Body of pancreas (tissue), 4 donors: ENCODE measurements around the gene KLHL18. TPM values are rescaled to one million over a fixed set of nuclear protein-coding genes. Genes with fewer than 3 reads are reported as not detected.
A peak's percentile ranks its signal among the peaks of the same experiment; 100 is the strongest.
"Not testable (repeated sequence)": the region's sequence is repeated elsewhere in the genome, so short reads cannot be mapped to it uniquely, and the experiment has no call there.

Experiments
- ATAC-seq: fragments of 150-250 bp; one replicate; pipeline ENCODE4 v1.9.1; 2016
- DNase-seq, 4 donors: peaks; one replicate each; pipeline ENCODE4 v3.0.0-alpha.2; 2019
- H3K27ac ChIP-seq, 4 donors: fragments of 200-600 bp; sonication (generic); 1 replicate in 3 of 4; 2 replicates in 1 of 4; pipeline versions ENCODE4 v1.5.1 to v1.6.1; 2016 to 2019; ENCODE audit warnings: mild to moderate bottlenecking in 1 of 4, mixed read lengths in 1 of 4, moderate library complexity in 1 of 4
- H3K27me3 ChIP-seq, 2 donors: fragments of 200-600 bp; sonication (generic); one replicate each; pipeline ENCODE4 v1.6.0; 2016; ENCODE audit warnings: mild to moderate bottlenecking in 1 of 2
- H3K36me3 ChIP-seq, 2 donors: fragments of 200-600 bp; sonication (generic); replicated peaks in 1 of 2; 2 replicates each; pipeline ENCODE4 v1.5.1; 2016; ENCODE audit warnings: low read depth in 2 of 2; ENCODE audit not compliant: insufficient read depth in 1 of 2
- H3K4me1 ChIP-seq: fragments of 200-600 bp; sonication (generic); one replicate; pipeline ENCODE4 v1.6.0; 2016
- H3K4me3 ChIP-seq, 2 donors: fragments of 200-600 bp; sonication (generic); 1 replicate in 1 of 2; 2 replicates in 1 of 2; pipeline ENCODE4 v1.5.1; 2016 to 2019
- H3K9me3 ChIP-seq, 3 donors: fragments of 200-600 bp; sonication (generic); 1 replicate in 2 of 3; 2 replicates in 1 of 3; pipeline ENCODE4 v1.5.1; 2016
- POLR2A ChIP-seq, 3 donors: fragments of 450-650 bp; IDR thresholded peaks; one replicate each; pipeline ENCODE4 v1.6.1; 2016; ENCODE audit warnings: antibody characterized with exemption in 3 of 3, mild to moderate bottlenecking in 2 of 3
- WGBS, 2 donors: methylation state at CpG; one replicate each; pipeline ENCODE4 v1.1.5; 2017; 5-methylcytosine and 5-hydroxymethylcytosine counted together
- intact Hi-C: fragments of 100-400 bp; cut with DNase I; formaldehyde crosslinking; loops from one replicate; pipeline ENCODE4 v1.15.1; 2023
- total RNA-seq, 2 donors: library from RNA; depleted of rRNA; stranded (reverse); fragments of >200 nt; gene quantifications; one replicate each; pipeline ENCODE4 v1.1.0, GENCODE V29; 2016
- TF ChIP-seq, protein P1 (sequence below), 7 experiments: fragments of 450-650 bp in 4 of 7; fragments of 200-600 bp in 3 of 7; sonication (generic) in 3 of 7; IDR thresholded peaks; one replicate each; pipeline ENCODE4 v1.5.1; 2016 to 2019; ENCODE audit warnings: antibody characterized with exemption in 7 of 7

Gene KLHL18
- total RNA-seq, 2 donors from 2014 or later = 7.3 to 8.6 TPM

DNA sequence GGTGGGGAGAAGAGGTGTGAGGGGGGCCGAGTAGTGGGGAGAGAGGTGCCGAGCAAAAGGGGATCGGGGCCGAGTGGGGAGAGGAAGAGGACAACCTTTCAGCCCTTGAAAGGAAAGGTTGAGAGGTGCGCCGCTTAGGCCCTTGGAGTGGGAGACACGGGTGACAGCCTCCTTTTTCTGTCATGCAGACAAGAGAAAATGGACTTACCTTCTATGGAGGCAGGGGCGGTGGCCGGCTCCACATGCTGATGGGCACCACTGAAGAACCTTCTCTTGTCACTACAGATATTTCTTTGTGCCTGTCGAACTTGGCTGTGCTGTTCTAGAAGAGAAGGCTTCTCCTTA lies 421 bp downstream of the KLHL18 start:
- Histone ChIP-seq H3K4me1 (peaks cover 32% of the 10 kb centered on the region), H3K27me3 (no peaks in the 10 kb centered on the region), H3K9me3 (no peaks in the 10 kb centered on the region), H3K27ac (peak overlapping the region; percentile 86 to 97 (median 96)), H3K36me3 (no peaks in the 10 kb centered on the region), H3K4me3 (peak overlapping the region; percentile 82 to 95)
- 0% methylated on average over 10 of the region's 10 CpGs for WGBS, 2 donors
- no peak for ATAC-seq
- intact Hi-C loops = loop anchor here (10.0 kb wide), 1 partner anchor 92 kb away; no protein-coding TSS in a partner anchor
- no peak for TF ChIP-seq POLR2A (IDR thresholded peaks at IDR 0.05)
- TF ChIP-seq, protein P1, sequence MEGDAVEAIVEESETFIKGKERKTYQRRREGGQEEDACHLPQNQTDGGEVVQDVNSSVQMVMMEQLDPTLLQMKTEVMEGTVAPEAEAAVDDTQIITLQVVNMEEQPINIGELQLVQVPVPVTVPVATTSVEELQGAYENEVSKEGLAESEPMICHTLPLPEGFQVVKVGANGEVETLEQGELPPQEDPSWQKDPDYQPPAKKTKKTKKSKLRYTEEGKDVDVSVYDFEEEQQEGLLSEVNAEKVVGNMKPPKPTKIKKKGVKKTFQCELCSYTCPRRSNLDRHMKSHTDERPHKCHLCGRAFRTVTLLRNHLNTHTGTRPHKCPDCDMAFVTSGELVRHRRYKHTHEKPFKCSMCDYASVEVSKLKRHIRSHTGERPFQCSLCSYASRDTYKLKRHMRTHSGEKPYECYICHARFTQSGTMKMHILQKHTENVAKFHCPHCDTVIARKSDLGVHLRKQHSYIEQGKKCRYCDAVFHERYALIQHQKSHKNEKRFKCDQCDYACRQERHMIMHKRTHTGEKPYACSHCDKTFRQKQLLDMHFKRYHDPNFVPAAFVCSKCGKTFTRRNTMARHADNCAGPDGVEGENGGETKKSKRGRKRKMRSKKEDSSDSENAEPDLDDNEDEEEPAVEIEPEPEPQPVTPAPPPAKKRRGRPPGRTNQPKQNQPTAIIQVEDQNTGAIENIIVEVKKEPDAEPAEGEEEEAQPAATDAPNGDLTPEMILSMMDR (IDR thresholded peaks at IDR 0.05) = no peak
- DNase-seq = peak in 2 of 4 donors; percentile 18 to 23

DNA sequence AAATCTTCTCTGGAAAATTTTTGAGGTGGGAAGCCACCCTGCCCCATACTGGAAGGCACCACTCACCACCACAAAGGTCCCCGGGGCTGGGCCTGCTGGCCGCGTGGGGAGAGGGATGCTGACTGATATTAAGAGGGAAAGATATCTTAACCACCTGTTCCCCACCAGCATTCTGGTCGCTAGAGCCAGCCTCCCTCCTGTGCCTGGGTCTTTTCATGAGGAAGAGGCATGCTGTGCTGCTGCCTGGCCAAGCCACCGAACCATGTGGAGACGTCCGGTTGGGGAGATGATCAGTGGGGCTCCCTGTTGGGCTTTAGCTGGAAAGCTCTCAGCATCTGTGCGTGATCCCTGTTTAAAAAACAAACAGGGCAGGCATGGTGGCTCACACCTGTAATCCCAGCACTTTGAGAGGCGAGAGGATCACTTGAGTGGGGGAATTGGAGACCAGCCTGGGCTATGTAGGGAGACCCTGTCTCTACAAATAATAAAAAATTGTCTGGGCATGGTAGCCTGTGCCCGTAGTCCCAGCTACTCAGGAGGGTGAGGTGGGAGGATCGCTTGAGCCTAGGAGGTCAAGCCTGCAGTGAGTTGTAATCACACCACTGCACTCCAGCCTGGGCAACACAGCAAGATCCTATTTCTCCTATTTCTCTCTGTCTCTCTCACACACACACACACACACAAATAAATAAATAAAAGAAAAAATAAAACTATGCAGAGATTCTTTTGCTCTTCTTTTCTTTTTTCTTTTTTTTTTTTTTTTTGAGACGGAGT lies 1.0 kb downstream of the KLHL18 start:
- no peak for ATAC-seq

DNA sequence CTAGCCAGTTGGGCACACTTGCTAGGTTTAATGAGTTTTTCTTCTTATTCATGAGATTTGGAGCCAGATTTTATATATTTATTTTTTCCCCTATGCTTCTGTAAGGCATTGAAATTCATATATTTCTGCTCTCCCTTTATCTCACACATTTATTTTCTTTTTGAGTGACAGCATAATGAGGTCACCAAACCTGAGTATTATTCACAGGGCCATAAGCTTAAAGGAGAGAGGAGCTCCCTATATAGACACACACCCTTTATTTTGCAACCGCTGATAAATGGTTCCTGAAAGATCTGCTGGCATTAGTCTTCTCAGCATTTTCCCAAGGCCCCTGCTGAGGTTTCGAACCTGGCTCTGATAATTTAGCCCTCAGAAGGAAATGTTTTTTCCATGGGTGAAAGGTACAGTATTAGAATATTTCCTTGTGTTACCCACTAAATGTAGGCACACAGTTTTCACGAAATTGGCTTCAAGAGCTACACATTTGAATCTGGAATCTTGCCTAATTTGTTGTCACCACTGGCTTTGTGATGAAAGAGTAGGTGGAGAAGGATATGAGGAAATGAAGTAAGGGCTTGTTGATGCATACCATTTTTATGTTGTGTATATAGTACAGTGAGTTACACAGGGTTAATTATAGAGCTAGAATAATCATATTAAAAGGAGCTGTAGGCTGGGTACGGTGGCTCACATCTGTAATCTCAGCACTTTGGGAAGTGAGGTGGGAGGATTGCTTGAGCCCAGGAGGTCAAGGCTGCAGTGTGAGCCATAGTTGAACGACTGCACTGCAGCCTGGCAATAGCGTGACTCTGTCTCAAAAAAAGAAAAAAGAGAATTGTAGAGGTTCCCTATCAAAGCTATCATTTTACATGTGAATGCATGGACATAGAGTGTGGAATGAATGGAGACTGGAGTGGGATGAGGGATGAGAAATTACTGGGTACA lies 6.5 kb downstream of the KLHL18 start:
- Histone ChIP-seq H3K27ac (no peak overlapping the region), H3K9me3 (no peaks in the 10 kb centered on the region), H3K36me3 (no peaks in the 10 kb centered on the region), H3K4me1 (peaks cover 10% of the 10 kb centered on the region), H3K4me3 (no peak overlapping the region), H3K27me3 (no peaks in the 10 kb centered on the region)
- no peak for TF ChIP-seq POLR2A (IDR thresholded peaks at IDR 0.05)
- TF ChIP-seq, protein P1 (IDR thresholded peaks at IDR 0.05) = no peak
- 74 to 79% methylated on average over 6 of the region's 6 CpGs for WGBS, 2 donors
- intact Hi-C loops = loop anchor here (10.0 kb wide), 1 partner anchor 86 kb away; no protein-coding TSS in a partner anchor
- no peak for DNase-seq
- no peak for ATAC-seq

More for the DNA sequence above, 1.0 kb downstream of the KLHL18 start:
- Histone ChIP-seq H3K36me3 (no peaks in the 10 kb centered on the region), H3K27ac (peak overlapping the region in 3 of 4 donors; percentile 86 to 97 (median 96)), H3K9me3 (no peaks in the 10 kb centered on the region), H3K4me3 (peak overlapping the region; percentile 82 to 95), H3K27me3 (no peaks in the 10 kb centered on the region), H3K4me1 (peaks cover 32% of the 10 kb centered on the region)
- WGBS, 2 donors = 32 to 35% methylated on average over 12 of the region's 12 CpGs
- DNase-seq = peak in 2 of 4 donors; percentile 8 to 14
- no peak for TF ChIP-seq POLR2A (IDR thresholded peaks at IDR 0.05)
- TF ChIP-seq, protein P1 (IDR thresholded peaks at IDR 0.05) = no peak
- intact Hi-C loops = loop anchor here (10.0 kb wide), 1 partner anchor 91 kb away; no protein-coding TSS in a partner anchor

DNA sequence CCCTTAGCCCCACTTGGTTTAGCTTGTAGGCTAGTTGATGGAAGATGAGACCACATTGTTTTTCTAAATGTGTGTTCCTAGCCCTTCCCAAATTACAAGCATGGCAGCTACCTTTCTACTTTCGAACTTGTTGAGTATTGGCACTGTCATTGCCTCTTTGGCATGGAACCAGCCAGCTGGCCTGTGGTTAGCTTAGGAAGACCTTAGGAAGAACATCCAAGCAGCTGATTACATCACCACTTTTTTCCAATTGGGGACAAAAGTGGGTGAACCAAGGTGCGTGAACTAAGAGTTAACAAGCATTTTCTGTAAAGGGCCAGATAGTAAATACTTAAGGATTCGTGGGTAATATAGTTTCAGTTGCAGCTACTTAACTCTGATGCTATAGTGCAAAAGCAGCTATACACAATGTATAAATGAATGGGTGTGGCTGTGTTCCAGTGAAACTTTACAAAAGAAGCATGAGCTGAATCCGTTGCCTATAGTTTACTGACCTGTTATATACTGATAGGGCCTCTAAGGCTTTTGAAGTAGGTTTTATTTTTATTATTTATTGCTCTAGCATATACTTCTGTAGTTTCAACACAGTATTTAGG lies 8.5 kb downstream of the KLHL18 start:
- Histone ChIP-seq H3K9me3 (no peaks in the 10 kb centered on the region), H3K27ac (no peak overlapping the region), H3K36me3 (no peaks in the 10 kb centered on the region), H3K4me3 (no peak overlapping the region), H3K27me3 (no peaks in the 10 kb centered on the region), H3K4me1 (no peaks in the 10 kb centered on the region)
- intact Hi-C loops = no loop called here
- no peak for DNase-seq
- 81% methylated on average over 4 of the region's 4 CpGs for WGBS, 2 donors
- TF ChIP-seq, protein P1 (IDR thresholded peaks at IDR 0.05) = no peak
- TF ChIP-seq POLR2A (IDR thresholded peaks at IDR 0.05) = no peak
- ATAC-seq = no peak

DNA sequence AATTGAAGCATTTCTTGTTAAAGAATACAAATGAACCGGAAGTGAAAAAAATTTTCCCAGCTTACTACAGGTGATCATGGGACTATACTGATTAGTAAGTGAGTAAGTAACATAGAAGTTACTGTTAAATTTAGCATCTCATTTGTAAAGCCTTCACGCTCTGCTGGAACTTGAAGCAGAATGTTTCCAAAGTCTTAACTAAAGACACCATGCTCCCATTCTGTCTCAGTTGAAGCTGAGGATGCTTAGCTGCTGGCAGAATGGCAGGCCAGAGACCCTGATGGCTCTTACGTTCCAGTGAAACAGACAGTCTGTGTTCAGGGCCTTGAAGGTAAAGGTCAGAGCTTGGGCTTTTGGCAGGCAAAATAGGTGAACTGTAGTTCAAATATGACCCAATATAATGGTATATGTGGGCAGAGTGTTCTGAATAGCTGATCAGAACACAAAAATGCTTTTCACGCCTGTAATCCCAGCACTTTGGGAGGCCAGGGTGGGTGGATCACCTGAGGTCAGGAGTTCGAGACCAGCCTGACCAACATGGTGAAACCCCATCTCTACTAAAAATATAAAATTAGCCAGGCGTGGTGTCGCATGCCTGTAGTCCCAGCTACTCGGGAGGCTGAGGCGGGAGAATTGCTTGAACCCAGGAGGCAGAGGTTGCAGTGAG lies 9.1 kb downstream of the KLHL18 start:
- WGBS, 2 donors = 95 to 96% methylated on average over 9 of the region's 9 CpGs
- H3K36me3 ChIP-seq, H3K9me3 ChIP-seq, H3K27me3 ChIP-seq, H3K27ac ChIP-seq, DNase-seq, ATAC-seq, H3K4me1 ChIP-seq, intact Hi-C loops, H3K4me3 ChIP-seq: not testable (repeated sequence)
